NCI-H446 (cell line): Measurements from ENCODE around the gene LRP1-AS.

Experiments
- DNase-seq, 2 experiments: peaks; one replicate each; lab custom pipeline; 2025; lab: John Stamatoyannopoulos, UW

Gene LRP1-AS

GRCh38 chr12:57146961-57147944 is at the start of gene LRP1-AS:
TSS of gene LRP1-AS (minus strand) at chr12:57147619.
- DNase-seq, result no peak

- no peak for DNase-seq
These were observed 49.5 kb upstream of the LRP1-AS start for GRCh38 chr12:57196956-57197355.

GRCh38 chr12:57196439-57196838 is 49.0 kb upstream of the LRP1-AS start:
- no peak for DNase-seq

- DNase-seq, result no peak
These were observed 48.4 kb upstream of the LRP1-AS start for GRCh38 chr12:57195611-57196371.

- DNase-seq, result no peak
These were observed 47.8 kb upstream of the LRP1-AS start for GRCh38 chr12:57195186-57195585.

GRCh38 chr12:57194253-57194652 is 46.8 kb upstream of the LRP1-AS start:
- DNase-seq, result no peak

GRCh38 chr12:57193706-57194245 is 46.4 kb upstream of the LRP1-AS start:
- DNase-seq, result no peak

- DNase-seq, result no peak
These were observed 45.5 kb upstream of the LRP1-AS start for GRCh38 chr12:57192920-57193319.

GRCh38 chr12:57191410-57191809 is 44.0 kb upstream of the LRP1-AS start:
- DNase-seq, result no peak

GRCh38 chr12:57190821-57191220 is 43.4 kb upstream of the LRP1-AS start:
- DNase-seq, result no peak

- DNase-seq, result peak in 1 of 2 experiments; percentile 51
These were observed 42.6 kb upstream of the LRP1-AS start for GRCh38 chr12:57190037-57190436.

GRCh38 chr12:57188090-57188425 is 40.6 kb upstream of the LRP1-AS start:
- no peak for DNase-seq

GRCh38 chr12:57187222-57188089 is 40.0 kb upstream of the LRP1-AS start:
- no peak for DNase-seq

- DNase-seq, result no peak
These were observed 38.6 kb upstream of the LRP1-AS start for GRCh38 chr12:57185906-57186508.

GRCh38 chr12:57185403-57185802 is 38.0 kb upstream of the LRP1-AS start:
- no peak for DNase-seq

- no peak for DNase-seq
These were observed 36.7 kb upstream of the LRP1-AS start for GRCh38 chr12:57183939-57184725.

- peak; percentile 21 to 57 for DNase-seq
These were observed 35.6 kb upstream of the LRP1-AS start for GRCh38 chr12:57182918-57183575.

GRCh38 chr12:57181561-57182155 is 34.2 kb upstream of the LRP1-AS start:
- DNase-seq, result no peak

- no peak for DNase-seq
These were observed 33.7 kb upstream of the LRP1-AS start for GRCh38 chr12:57181072-57181471.
